ENCODE data around the gene SLC29A2.

Gene SLC29A2

DNA sequence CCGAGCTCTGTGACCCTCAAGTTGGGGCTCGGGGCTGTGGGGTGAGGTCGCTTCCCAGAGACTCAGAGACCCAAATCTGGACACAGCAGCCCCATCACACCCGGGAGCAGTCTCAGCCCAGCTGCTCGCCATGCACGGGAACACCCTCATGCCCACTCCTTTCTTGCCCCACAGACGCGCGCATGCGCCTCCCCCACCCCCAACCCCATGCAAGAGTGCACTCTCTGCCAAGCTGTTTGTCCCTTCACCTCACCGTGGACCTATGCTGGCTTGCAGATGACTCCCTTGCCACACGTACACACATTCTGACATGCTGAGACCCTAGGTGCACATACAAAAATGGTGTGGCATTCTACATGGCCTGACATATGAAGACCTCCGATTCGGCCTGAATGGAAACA is 54.2 kb downstream of the SLC29A2 start:
- H3K27ac ChIP-seq (ENCODE audit: insufficient read depth, low read depth, low read length, poor library complexity, severe bottlenecking) = peak overlapping the region; percentile 36
- no peaks in the 10 kb centered on the region for H3K36me3 ChIP-seq (ENCODE audit: control insufficient read depth, insufficient read depth, low read length)
- H3K4me3 ChIP-seq (ENCODE audit: insufficient read depth, low read depth, low read length) = no peak overlapping the region
- H3K27me3 ChIP-seq (ENCODE audit: control insufficient read depth, insufficient read depth, low read length, poor library complexity, severe bottlenecking) = peaks cover 11% of the 10 kb centered on the region
- WGBS, 2 experiments = 40% methylated on average over 14 of the region's 14 CpGs
- H3K9me3 ChIP-seq (ENCODE audit: control insufficient read depth, low read length) = no peaks in the 10 kb centered on the region
- H3K4me1 ChIP-seq (ENCODE audit: control insufficient read depth, insufficient read depth, low read length) = peaks cover 34% of the 10 kb centered on the region

DNA sequence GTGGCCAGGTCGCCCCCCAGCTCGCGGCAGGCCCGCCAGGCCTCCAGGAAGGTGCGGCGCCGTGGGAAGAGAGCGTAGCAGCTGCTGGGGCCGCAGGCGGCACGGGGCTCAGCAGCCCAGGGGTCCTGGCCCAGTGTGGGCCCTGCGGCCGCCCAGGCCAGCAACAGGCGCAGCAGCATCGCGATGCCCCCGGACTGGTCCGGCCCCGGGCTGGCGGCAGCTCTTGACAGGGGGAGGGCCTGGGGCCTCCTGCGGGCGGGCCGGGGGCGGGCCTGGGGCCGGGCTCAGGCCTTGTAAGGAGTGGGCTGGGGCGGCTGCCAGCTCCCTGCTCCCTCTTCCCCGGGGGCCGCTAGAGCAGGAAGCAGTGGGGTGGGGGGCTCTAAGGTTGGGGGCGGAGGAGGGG is 54.7 kb downstream of the SLC29A2 start, which contains the start of gene CD248:
Gene CD248 (minus strand): TSS at position 196 of the 403 bp plus-strand sequence. CDS start 17 bp downstream, at position 179.
- Histone ChIP-seq H3K27ac (ENCODE audit: insufficient read depth, low read depth, low read length, poor library complexity, severe bottlenecking) (peak within 1 kb of the TSS; percentile 36), H3K4me1 (ENCODE audit: control insufficient read depth, insufficient read depth, low read length) (peaks cover 34% of the 10 kb centered on the region), H3K27me3 (ENCODE audit: control insufficient read depth, insufficient read depth, low read length, poor library complexity, severe bottlenecking) (peaks cover 11% of the 10 kb centered on the region), H3K9me3 (ENCODE audit: control insufficient read depth, low read length) (no peaks in the 10 kb centered on the region), H3K4me3 (ENCODE audit: insufficient read depth, low read depth, low read length) (no peak within 1 kb of the TSS), H3K36me3 (ENCODE audit: control insufficient read depth, insufficient read depth, low read length) (no peaks in the 10 kb centered on the region)
- 22 to 24% methylated on average over 29 of the region's 29 CpGs for WGBS, 2 experiments

GRCh38 chr11:66315921-66316811 is 55.4 kb downstream of the SLC29A2 start:
- 92% methylated on average over 52 of the region's 52 CpGs for WGBS, 2 experiments
- no peaks in the 10 kb centered on the region for H3K36me3 ChIP-seq (ENCODE audit: control insufficient read depth, insufficient read depth, low read length)
- no peaks in the 10 kb centered on the region for H3K9me3 ChIP-seq (ENCODE audit: control insufficient read depth, low read length)
- H3K27ac ChIP-seq (ENCODE audit: insufficient read depth, low read depth, low read length, poor library complexity, severe bottlenecking) = no peak overlapping the region
- no peak overlapping the region for H3K4me3 ChIP-seq (ENCODE audit: insufficient read depth, low read depth, low read length)
- H3K4me1 ChIP-seq (ENCODE audit: control insufficient read depth, insufficient read depth, low read length) = peaks cover 34% of the 10 kb centered on the region
- peaks cover 13% of the 10 kb centered on the region for H3K27me3 ChIP-seq (ENCODE audit: control insufficient read depth, insufficient read depth, low read length, poor library complexity, severe bottlenecking)

- peaks cover 34% of the 10 kb centered on the region for H3K4me1 ChIP-seq (ENCODE audit: control insufficient read depth, insufficient read depth, low read length)
- 94 to 96% methylated on average over 14 of the region's 14 CpGs for WGBS, 2 experiments
- peaks cover 17% of the 10 kb centered on the region for H3K27me3 ChIP-seq (ENCODE audit: control insufficient read depth, insufficient read depth, low read length, poor library complexity, severe bottlenecking)
- H3K4me3 ChIP-seq (ENCODE audit: insufficient read depth, low read depth, low read length) = no peak overlapping the region
- no peaks in the 10 kb centered on the region for H3K9me3 ChIP-seq (ENCODE audit: control insufficient read depth, low read length)
- H3K27ac ChIP-seq (ENCODE audit: insufficient read depth, low read depth, low read length, poor library complexity, severe bottlenecking) = no peak overlapping the region
- H3K36me3 ChIP-seq (ENCODE audit: control insufficient read depth, insufficient read depth, low read length) = no peaks in the 10 kb centered on the region
These were observed 56.1 kb downstream of the SLC29A2 start for GRCh38 chr11:66315498-66315885.

- no peak overlapping the region for H3K27ac ChIP-seq (ENCODE audit: insufficient read depth, low read depth, low read length, poor library complexity, severe bottlenecking)
- H3K36me3 ChIP-seq (ENCODE audit: control insufficient read depth, insufficient read depth, low read length) = no peaks in the 10 kb centered on the region
- H3K27me3 ChIP-seq (ENCODE audit: control insufficient read depth, insufficient read depth, low read length, poor library complexity, severe bottlenecking) = peaks cover 17% of the 10 kb centered on the region
- no peak overlapping the region for H3K4me3 ChIP-seq (ENCODE audit: insufficient read depth, low read depth, low read length)
- H3K4me1 ChIP-seq (ENCODE audit: control insufficient read depth, insufficient read depth, low read length) = peaks cover 34% of the 10 kb centered on the region
- WGBS, 2 experiments = 94 to 96% methylated on average over 17 of the region's 17 CpGs
- no peaks in the 10 kb centered on the region for H3K9me3 ChIP-seq (ENCODE audit: control insufficient read depth, low read length)
These were observed 56.7 kb downstream of the SLC29A2 start for GRCh38 chr11:66314561-66315497.

DNA sequence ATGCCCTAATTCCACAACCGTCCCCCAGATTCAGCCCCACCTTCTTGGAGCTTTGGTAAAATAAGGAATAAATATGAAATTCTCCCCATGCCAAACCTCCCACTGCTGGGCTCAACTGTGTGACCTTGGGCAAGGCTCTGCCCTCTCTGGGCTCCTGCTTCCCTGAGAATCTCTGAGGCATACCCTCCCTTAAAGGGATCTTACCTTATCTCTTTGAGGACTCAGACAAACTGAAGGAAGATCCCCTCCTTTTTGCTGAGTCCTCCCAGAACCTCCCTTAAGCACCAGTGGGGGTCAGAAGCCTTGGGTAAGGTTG is 57.4 kb downstream of the SLC29A2 start:
- H3K36me3 ChIP-seq (ENCODE audit: control insufficient read depth, insufficient read depth, low read length) = no peaks in the 10 kb centered on the region
- 63 to 80% methylated on average over 1 of the region's 1 CpG for WGBS, 2 experiments
- H3K27me3 ChIP-seq (ENCODE audit: control insufficient read depth, insufficient read depth, low read length, poor library complexity, severe bottlenecking) = peaks cover 17% of the 10 kb centered on the region
- H3K4me1 ChIP-seq (ENCODE audit: control insufficient read depth, insufficient read depth, low read length) = peaks cover 34% of the 10 kb centered on the region
- no peak overlapping the region for H3K27ac ChIP-seq (ENCODE audit: insufficient read depth, low read depth, low read length, poor library complexity, severe bottlenecking)
- no peak overlapping the region for H3K4me3 ChIP-seq (ENCODE audit: insufficient read depth, low read depth, low read length)
- no peaks in the 10 kb centered on the region for H3K9me3 ChIP-seq (ENCODE audit: control insufficient read depth, low read length)

GRCh38 chr11:66313321-66314185 is 58.0 kb downstream of the SLC29A2 start:
- Histone ChIP-seq H3K36me3 (ENCODE audit: control insufficient read depth, insufficient read depth, low read length) (no peaks in the 10 kb centered on the region), H3K27me3 (ENCODE audit: control insufficient read depth, insufficient read depth, low read length, poor library complexity, severe bottlenecking) (peaks cover 17% of the 10 kb centered on the region), H3K4me1 (ENCODE audit: control insufficient read depth, insufficient read depth, low read length) (peaks cover 34% of the 10 kb centered on the region), H3K9me3 (ENCODE audit: control insufficient read depth, low read length) (no peaks in the 10 kb centered on the region), H3K27ac (ENCODE audit: insufficient read depth, low read depth, low read length, poor library complexity, severe bottlenecking) (peak overlapping the region; percentile 93), H3K4me3 (ENCODE audit: insufficient read depth, low read depth, low read length) (peak overlapping the region; percentile 36)
- WGBS, 2 experiments = 21 to 22% methylated on average over 38 of the region's 38 CpGs

GRCh38 chr11:66312549-66313320 is 58.8 kb downstream of the SLC29A2 start:
- Histone ChIP-seq H3K27ac (ENCODE audit: insufficient read depth, low read depth, low read length, poor library complexity, severe bottlenecking) (peak overlapping the region; percentile 93), H3K4me3 (ENCODE audit: insufficient read depth, low read depth, low read length) (peak overlapping the region; percentile 36), H3K36me3 (ENCODE audit: control insufficient read depth, insufficient read depth, low read length) (no peaks in the 10 kb centered on the region), H3K4me1 (ENCODE audit: control insufficient read depth, insufficient read depth, low read length) (peaks cover 25% of the 10 kb centered on the region), H3K9me3 (ENCODE audit: control insufficient read depth, low read length) (no peaks in the 10 kb centered on the region), H3K27me3 (ENCODE audit: control insufficient read depth, insufficient read depth, low read length, poor library complexity, severe bottlenecking) (peaks cover 17% of the 10 kb centered on the region)
- 1% methylated on average over 52 of the region's 52 CpGs for WGBS, 2 experiments

Measured in ectodermal cell (in vitro differentiated cells).